Liver (tissue), 9 donors: ENCODE data around the gene TMEM125. TPM values are rescaled to one million over a fixed set of nuclear protein-coding genes. Genes with fewer than 3 reads are reported as not detected.

Source experiments
- DNase-seq: peaks from one replicate; pipeline ENCODE4 v3.0.0-alpha.2; 2017; ENCODE audit warnings: low spot score
- H3K27ac ChIP-seq, 2 donors: one replicate each; pipeline ENCODE4 v1.7.0; 2013; ENCODE audit warnings: inconsistent platforms in 2 of 2, low read length in 2 of 2, control low read depth in 1 of 2, low read depth in 1 of 2, mild to moderate bottlenecking in 1 of 2
- H3K27me3 ChIP-seq, 4 donors: one replicate each; pipeline versions ENCODE4 v1.6.1 to v1.7.0; 2013; ENCODE audit warnings: low read length in 3 of 4, inconsistent platforms in 1 of 4, mild to moderate bottlenecking in 1 of 4, moderate library complexity in 1 of 4; ENCODE audit not compliant: control insufficient read depth in 4 of 4, insufficient read depth in 4 of 4
- H3K36me3 ChIP-seq, 4 donors: one replicate each; pipeline versions ENCODE4 v1.6.1 to v1.7.0; 2013; ENCODE audit warnings: low read length in 3 of 4, mild to moderate bottlenecking in 3 of 4, low read depth in 1 of 4, moderate library complexity in 1 of 4; ENCODE audit not compliant: control insufficient read depth in 4 of 4, insufficient read depth in 3 of 4
- H3K4me1 ChIP-seq, 4 donors: one replicate each; pipeline versions ENCODE4 v1.6.1 to v1.7.0; 2013; ENCODE audit warnings: low read length in 3 of 4, mild to moderate bottlenecking in 3 of 4, moderate library complexity in 1 of 4; ENCODE audit not compliant: control insufficient read depth in 4 of 4, insufficient read depth in 4 of 4
- H3K4me3 ChIP-seq, 3 donors: one replicate each; pipeline versions ENCODE4 v1.6.1 to v1.7.0; 2013; ENCODE audit warnings: low read length in 3 of 3, control low read depth in 1 of 3, low read depth in 1 of 3, mild to moderate bottlenecking in 1 of 3
- H3K9ac ChIP-seq, 2 donors: one replicate each; pipeline ENCODE4 v1.7.0; 2013; ENCODE audit warnings: low read length in 2 of 2, mild to moderate bottlenecking in 2 of 2, moderate library complexity in 2 of 2, control low read depth in 1 of 2, low read depth in 1 of 2
- H3K9me3 ChIP-seq, 4 donors: one replicate each; pipeline versions ENCODE4 v1.6.1 to v1.7.0; 2013; ENCODE audit warnings: low read length in 3 of 4; ENCODE audit not compliant: control insufficient read depth in 4 of 4
- ATF3 ChIP-seq: IDR thresholded peaks from 2 replicates; pipeline ENCODE4 v1.6.1; 2016; ENCODE audit warnings: antibody characterized with exemption
- CTCF ChIP-seq: fragments of 150-350 bp; IDR thresholded peaks from 2 replicates; pipeline ENCODE4 v1.5.1; 2017; ENCODE audit warnings: improper control_type of control experiment, low read depth, low read length; ENCODE audit not compliant: missing input control
- EGR1 ChIP-seq, 2 donors: IDR thresholded peaks; 2 replicates each; pipeline ENCODE4 v1.6.1; 2016 to 2018; ENCODE audit warnings: antibody characterized with exemption in 2 of 2, low read depth in 2 of 2
- FOXA1 ChIP-seq: IDR thresholded peaks from 2 replicates; pipeline ENCODE4 v1.6.1; 2016; ENCODE audit warnings: antibody characterized with exemption
- FOXA2 ChIP-seq: IDR thresholded peaks from 2 replicates; pipeline ENCODE4 v1.6.1; 2016; ENCODE audit warnings: antibody characterized with exemption
- GABPA ChIP-seq, 2 donors: IDR thresholded peaks in 1 of 2; conservative IDR thresholded peaks in 1 of 2; 2 replicates each; pipeline ENCODE4 v1.6.1; 2016; ENCODE audit warnings: antibody characterized with exemption in 2 of 2, mild to moderate bottlenecking in 1 of 2, moderate library complexity in 1 of 2
- HNF4A ChIP-seq, 2 donors: conservative IDR thresholded peaks; 2 replicates each; pipeline ENCODE4 v1.6.1; 2016; ENCODE audit warnings: antibody characterized with exemption in 2 of 2, mild to moderate bottlenecking in 2 of 2
- HNF4G ChIP-seq: IDR thresholded peaks from 2 replicates; pipeline ENCODE4 v1.6.1; 2016; ENCODE audit warnings: antibody characterized with exemption
- JUND ChIP-seq, 2 donors: IDR thresholded peaks; 2 replicates each; pipeline ENCODE4 v1.6.1; 2016; ENCODE audit warnings: antibody characterized with exemption in 2 of 2
- MAX ChIP-seq: IDR thresholded peaks from 2 replicates; pipeline ENCODE4 v1.6.1; 2016; ENCODE audit warnings: antibody characterized with exemption
- NR2F2 ChIP-seq: IDR thresholded peaks from 2 replicates; pipeline ENCODE4 v1.6.1; 2016; ENCODE audit warnings: antibody characterized with exemption
- RAD21 ChIP-seq, 2 donors: IDR thresholded peaks; 2 replicates each; pipeline ENCODE4 v1.6.1; 2016; ENCODE audit warnings: antibody characterized with exemption in 2 of 2, mild to moderate bottlenecking in 2 of 2
- REST ChIP-seq: IDR thresholded peaks from 2 replicates; pipeline ENCODE4 v1.6.1; 2016; ENCODE audit warnings: antibody characterized with exemption, mild to moderate bottlenecking
- RXRA ChIP-seq, 2 donors: IDR thresholded peaks; 2 replicates each; pipeline ENCODE4 v1.6.1; 2017 to 2018; ENCODE audit warnings: antibody characterized with exemption in 2 of 2, mild to moderate bottlenecking in 1 of 2
- SP1 ChIP-seq: IDR thresholded peaks from 2 replicates; pipeline ENCODE4 v1.6.1; 2018; ENCODE audit warnings: antibody characterized with exemption, mild to moderate bottlenecking
- TAF1 ChIP-seq: conservative IDR thresholded peaks from 2 replicates; pipeline ENCODE4 v1.6.1; 2016; ENCODE audit warnings: antibody characterized with exemption, mild to moderate bottlenecking
- YY1 ChIP-seq: IDR thresholded peaks from 2 replicates; pipeline ENCODE4 v1.6.1; 2016; ENCODE audit warnings: antibody characterized with exemption, mild to moderate bottlenecking
- ZBTB33 ChIP-seq: IDR thresholded peaks from 2 replicates; pipeline ENCODE4 v1.6.1; 2016; ENCODE audit warnings: antibody characterized with exemption
- WGBS: extraction: QIAGEN DNeasy Blood & Tissue Kit; methylation state at CpG from one replicate; pipeline ENCODE4 v1.1.7; 2013; 5-methylcytosine and 5-hydroxymethylcytosine counted together
- polyA plus RNA-seq, 2 donors: library from polyadenylated mRNA; stranded (reverse) in 1 of 2; unstranded in 1 of 2; fragments of 200-250 nt in 1 of 2; fragments of >200 nt in 1 of 2; fragmentation: Nextera tagmentation in 1 of 2; extraction: Ambion mirVana in 1 of 2; gene quantifications; one replicate each; pipeline versions ENCODE4 v1.2.1 to v1.2.3, GENCODE V29; 2013 to 2015
- total RNA-seq, 2 donors: library from RNA; depleted of rRNA; stranded (reverse); fragments of >200 nt; gene quantifications; one replicate each; pipeline ENCODE4 v1.2.3, GENCODE V29; 2014
- donor health status: healthy.
- donor health status: healthy.
- donor health status: healthy.
- donor health status: healthy.
- donor health status: healthy.

The TMEM125 gene
- total and polyA plus RNA-seq, 4 donors, result 0.21 to 1.0 (median 0.69) TPM

- H3K4me3 ChIP-seq, result no peak overlapping the region
- no peaks in the 10 kb centered on the region for H3K27me3 ChIP-seq
- H3K9ac ChIP-seq, result no peak overlapping the region
- H3K9me3 ChIP-seq, result no peaks in the 10 kb centered on the region
- peak overlapping the region; percentile 13 to 15 for H3K27ac ChIP-seq
- H3K36me3 ChIP-seq, result peaks cover 0 to 1% (median 0%) of the 10 kb centered on the region in 4 donors
- WGBS, result 73% methylated on average over 5 of the region's 5 CpGs
- DNase-seq, result no peak
- peaks cover 13 to 37% (median 26%) of the 10 kb centered on the region in 4 donors for H3K4me1 ChIP-seq
- no peak for TF ChIP-seq HNF4A (conservative IDR thresholded peaks at IDR 0.05)
- TF ChIP-seq GABPA (IDR thresholded peaks at IDR 0.05 in 1 of 2, conservative IDR thresholded peaks at IDR 0.05 in 1 of 2), result no peak
- no peak for TF ChIP-seq HNF4G
- no peak for TF ChIP-seq CTCF
- no peak for TF ChIP-seq YY1
- no peak for TF ChIP-seq ATF3
- TF ChIP-seq NR2F2, result no peak
- TF ChIP-seq FOXA1, result no peak
- TF ChIP-seq TAF1, result no peak
- TF ChIP-seq JUND (IDR thresholded peaks at IDR 0.05), result no peak
- no peak for TF ChIP-seq RAD21 (IDR thresholded peaks at IDR 0.05)
- no peak for TF ChIP-seq ZBTB33
These were observed 44.5 kb downstream of the TMEM125 start for GRCh38 chr1:43314233-43314632.

GRCh38 chr1:43315481-43315880 is 45.7 kb downstream of the TMEM125 start:
- no peak overlapping the region for H3K4me3 ChIP-seq
- H3K36me3 ChIP-seq, result peaks cover 0 to 4% (median 0%) of the 10 kb centered on the region in 4 donors
- 72% methylated on average over 3 of the region's 3 CpGs for WGBS
- no peak overlapping the region for H3K9ac ChIP-seq
- H3K27me3 ChIP-seq, result no peaks in the 10 kb centered on the region
- H3K4me1 ChIP-seq, result peaks cover 13 to 37% (median 26%) of the 10 kb centered on the region in 4 donors
- TF ChIP-seq CTCF (no peak), FOXA1 (no peak), HNF4G (no peak), TAF1 (no peak), SP1 (no peak), GABPA (IDR thresholded peaks at IDR 0.05 in 1 of 2, conservative IDR thresholded peaks at IDR 0.05 in 1 of 2) (no peak), REST (no peak), MAX (no peak), ZBTB33 (no peak), NR2F2 (no peak), RAD21 (IDR thresholded peaks at IDR 0.05) (no peak), EGR1 (IDR thresholded peaks at IDR 0.05; ENCODE audit: low read depth in 2 of 2) (no peak), JUND (IDR thresholded peaks at IDR 0.05) (no peak), FOXA2 (no peak), ATF3 (no peak), RXRA (IDR thresholded peaks at IDR 0.05) (no peak), HNF4A (conservative IDR thresholded peaks at IDR 0.05) (no peak), YY1 (no peak)
- DNase-seq, result no peak
- H3K27ac ChIP-seq, result no peak overlapping the region
- no peaks in the 10 kb centered on the region for H3K9me3 ChIP-seq
